Measurements from ENCODE around the gene PIGN.

DNA sequence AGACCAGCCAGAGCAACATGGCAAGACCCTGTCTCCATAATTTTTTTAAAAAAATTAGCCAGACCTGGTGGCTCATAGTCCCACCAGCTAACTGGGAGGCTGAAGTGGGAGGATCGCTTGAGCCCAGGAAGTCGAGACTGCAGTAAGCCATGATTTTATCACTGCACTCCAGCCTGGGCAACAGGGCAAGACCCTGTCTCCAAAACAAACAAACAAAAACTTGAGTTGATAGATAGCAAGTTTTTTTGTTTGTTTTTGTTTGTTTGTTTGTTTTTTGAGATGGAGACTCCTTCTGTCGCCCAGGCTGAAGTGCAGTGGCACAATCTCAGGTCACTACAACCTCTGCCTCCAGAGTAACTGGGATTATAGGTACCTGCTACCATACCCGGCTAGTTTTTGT is 19.0 kb upstream of the PIGN start:
- TF ChIP-seq, protein P1, sequence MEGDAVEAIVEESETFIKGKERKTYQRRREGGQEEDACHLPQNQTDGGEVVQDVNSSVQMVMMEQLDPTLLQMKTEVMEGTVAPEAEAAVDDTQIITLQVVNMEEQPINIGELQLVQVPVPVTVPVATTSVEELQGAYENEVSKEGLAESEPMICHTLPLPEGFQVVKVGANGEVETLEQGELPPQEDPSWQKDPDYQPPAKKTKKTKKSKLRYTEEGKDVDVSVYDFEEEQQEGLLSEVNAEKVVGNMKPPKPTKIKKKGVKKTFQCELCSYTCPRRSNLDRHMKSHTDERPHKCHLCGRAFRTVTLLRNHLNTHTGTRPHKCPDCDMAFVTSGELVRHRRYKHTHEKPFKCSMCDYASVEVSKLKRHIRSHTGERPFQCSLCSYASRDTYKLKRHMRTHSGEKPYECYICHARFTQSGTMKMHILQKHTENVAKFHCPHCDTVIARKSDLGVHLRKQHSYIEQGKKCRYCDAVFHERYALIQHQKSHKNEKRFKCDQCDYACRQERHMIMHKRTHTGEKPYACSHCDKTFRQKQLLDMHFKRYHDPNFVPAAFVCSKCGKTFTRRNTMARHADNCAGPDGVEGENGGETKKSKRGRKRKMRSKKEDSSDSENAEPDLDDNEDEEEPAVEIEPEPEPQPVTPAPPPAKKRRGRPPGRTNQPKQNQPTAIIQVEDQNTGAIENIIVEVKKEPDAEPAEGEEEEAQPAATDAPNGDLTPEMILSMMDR (IDR thresholded peaks at IDR 0.05; ENCODE audit: borderline replicate concordance, extremely low read depth, low read length, poor library complexity, severe bottlenecking) = no peak
- no peak for TF ChIP-seq EZH2 (IDR thresholded peaks at IDR 0.05; ENCODE audit: borderline replicate concordance, low read depth, low read length, severe bottlenecking)
